Smooth muscle cell (in vitro differentiated cells): ENCODE measurements around the gene SMAGP. TPM values are rescaled to one million over a fixed set of nuclear protein-coding genes. Genes with fewer than 3 reads are reported as not detected.

Experiments used
- DNase-seq: peaks from one replicate; lab custom pipeline; 2025; ENCODE audit not compliant: unreplicated experiment; lab: John Stamatoyannopoulos, UW
- H2AFZ ChIP-seq: fragments of 200-600 bp; sonication (generic); 2 replicates; pipeline ENCODE4 v1.6.0; 2016; ENCODE audit warnings: antibody characterized with exemption, low read depth, mild to moderate bottlenecking
- H3F3A ChIP-seq: fragments of 200-600 bp; sonication (generic); 2 replicates; pipeline ENCODE4 v1.6.0; 2017; ENCODE audit warnings: antibody characterized with exemption, low read depth
- H3K27ac ChIP-seq: fragments of 200-600 bp; sonication (generic); 2 replicates; pipeline ENCODE4 v1.5.1; 2016; ENCODE audit warnings: low read depth, mild to moderate bottlenecking
- H3K27me3 ChIP-seq: fragments of 200-600 bp; sonication (generic); 2 replicates; pipeline ENCODE4 v1.6.1; 2016; ENCODE audit warnings: low read depth, mild to moderate bottlenecking
- H3K36me3 ChIP-seq: fragments of 200-600 bp; sonication (generic); 2 replicates; pipeline ENCODE4 v1.5.1; 2016; ENCODE audit warnings: low read depth
- H3K4me1 ChIP-seq: fragments of 200-600 bp; sonication (generic); 2 replicates; pipeline ENCODE4 v1.5.1; 2016; ENCODE audit warnings: low read depth
- H3K4me2 ChIP-seq: fragments of 200-600 bp; sonication (generic); 2 replicates; pipeline ENCODE4 v1.6.0; 2016; ENCODE audit warnings: mild to moderate bottlenecking
- H3K4me3 ChIP-seq: fragments of 200-600 bp; sonication (generic); 2 replicates; pipeline ENCODE4 v1.5.1; 2016; ENCODE audit warnings: mild to moderate bottlenecking
- H3K79me2 ChIP-seq: fragments of 200-600 bp; sonication (generic); 2 replicates; pipeline ENCODE4 v1.6.0; 2016; ENCODE audit warnings: low read depth, mild to moderate bottlenecking
- H3K9ac ChIP-seq: fragments of 200-600 bp; sonication (generic); 2 replicates; pipeline ENCODE4 v1.6.0; 2016; ENCODE audit warnings: low read depth
- H3K9me3 ChIP-seq: fragments of 200-600 bp; sonication (generic); replicated peaks from 2 replicates; pipeline ENCODE4 v1.5.1; 2016; ENCODE audit warnings: low read depth
- H4K20me1 ChIP-seq: fragments of 200-600 bp; sonication (generic); 2 replicates; pipeline ENCODE4 v1.6.0; 2016; ENCODE audit warnings: low read depth
- CTCF ChIP-seq: fragments of 200-600 bp; sonication (generic); IDR thresholded peaks from 2 replicates; pipeline ENCODE4 v1.5.1; 2017; ENCODE audit warnings: borderline replicate concordance, mild to moderate bottlenecking, antibody characterized with exemption; ENCODE audit not compliant: insufficient read depth, poor library complexity, severe bottlenecking
- WGBS: methylation state at CpG from one replicate; pipeline ENCODE4 v1.1.7; 2016; ENCODE audit warnings: low lambda C conversion rate; 5-methylcytosine and 5-hydroxymethylcytosine counted together
- polyA plus RNA-seq: library from polyadenylated mRNA; unstranded; fragments of >200 nt; fragmentation: Nextera tagmentation; extraction: Ambion mirVana; gene quantifications from 2 replicates; pipeline ENCODE4 v1.2.1, GENCODE V29; 2016
- total RNA-seq: library from RNA; depleted of rRNA; stranded (reverse); fragments of >200 nt; gene quantifications from 2 replicates; pipeline ENCODE4 v1.2.3, GENCODE V29; 2014

SMAGP gene
- total and polyA plus RNA-seq, 2 experiments from 2014 or later = 6.8 to 9.0 TPM

- WGBS = 78% methylated on average over 2 of the region's 2 CpGs
- no peak for TF ChIP-seq CTCF
- Histone ChIP-seq H3K4me1 (peaks cover 5% of the 10 kb centered on the region), H2AFZ (no peak overlapping the region), H3K27ac (peak overlapping the region; percentile 68), H3K36me3 (no peaks in the 10 kb centered on the region), H3F3A (peaks cover 3% of the 10 kb centered on the region), H4K20me1 (no peaks in the 10 kb centered on the region), H3K27me3 (no peaks in the 10 kb centered on the region), H3K9me3 (no peaks in the 10 kb centered on the region), H3K79me2 (peaks cover 14% of the 10 kb centered on the region), H3K4me3 (no peak overlapping the region), H3K4me2 (no peak overlapping the region), H3K9ac (no peak overlapping the region)
- no peak for DNase-seq
Observed at GRCh38 chr12:51240971-51241370, 29.2 kb downstream of the SMAGP start.

GRCh38 chr12:51238510-51239334 is 31.5 kb downstream of the SMAGP start, which contains the start of gene DAZAP2:
Gene DAZAP2 (plus strand): TSS chr12:51238826. CDS start chr12:51238908, 82 bp downstream.
- Histone ChIP-seq H3K27ac (peak within 1 kb of the TSS; percentile 100), H3K36me3 (no peaks in the 10 kb centered on the region), H3F3A (peaks cover 3% of the 10 kb centered on the region), H3K9ac (peak within 1 kb of the TSS; percentile 100), H3K27me3 (no peaks in the 10 kb centered on the region), H4K20me1 (no peaks in the 10 kb centered on the region), H3K4me2 (peak within 1 kb of the TSS; percentile 99), H2AFZ (peak within 1 kb of the TSS; percentile 84), H3K79me2 (peaks cover 14% of the 10 kb centered on the region), H3K4me3 (peak within 1 kb of the TSS; percentile 98), H3K9me3 (no peaks in the 10 kb centered on the region), H3K4me1 (peaks cover 5% of the 10 kb centered on the region)
- peak; percentile 67 for DNase-seq
- WGBS = 1% methylated on average over 63 of the region's 70 CpGs
- TF ChIP-seq CTCF = no peak

GRCh38 chr12:51238037-51238509 is 32.1 kb downstream of the SMAGP start:
- Histone ChIP-seq H3K36me3 (no peaks in the 10 kb centered on the region), H3F3A (peaks cover 3% of the 10 kb centered on the region), H3K27me3 (no peaks in the 10 kb centered on the region), H3K4me2 (peak overlapping the region; percentile 99), H3K4me1 (peaks cover 5% of the 10 kb centered on the region), H3K4me3 (peak overlapping the region; percentile 98), H3K9me3 (no peaks in the 10 kb centered on the region), H3K79me2 (peaks cover 14% of the 10 kb centered on the region), H2AFZ (peak overlapping the region; percentile 61), H3K9ac (peak overlapping the region; percentile 100), H3K27ac (peak overlapping the region; percentile 100), H4K20me1 (no peaks in the 10 kb centered on the region)
- no peak for TF ChIP-seq CTCF
- 31% methylated on average over 10 of the region's 10 CpGs for WGBS
- no peak for DNase-seq
